GM12891 (cell line): Measurements from ENCODE around the gene UVSSA.

Experiments
- POLR2A ChIP-seq: IDR thresholded peaks from 2 replicates; pipeline ENCODE4 v1.6.1; 2011; ENCODE audit warnings: low read depth, low read length, control low read depth
- POLR2AphosphoS5 ChIP-seq: IDR thresholded peaks from 2 replicates; pipeline ENCODE4 v1.6.1; 2011; ENCODE audit warnings: low read depth, low read length, control low read depth
- TAF1 ChIP-seq: IDR thresholded peaks from 2 replicates; pipeline ENCODE4 v1.6.1; 2011; ENCODE audit warnings: low read depth, low read length, control low read depth

DNA sequence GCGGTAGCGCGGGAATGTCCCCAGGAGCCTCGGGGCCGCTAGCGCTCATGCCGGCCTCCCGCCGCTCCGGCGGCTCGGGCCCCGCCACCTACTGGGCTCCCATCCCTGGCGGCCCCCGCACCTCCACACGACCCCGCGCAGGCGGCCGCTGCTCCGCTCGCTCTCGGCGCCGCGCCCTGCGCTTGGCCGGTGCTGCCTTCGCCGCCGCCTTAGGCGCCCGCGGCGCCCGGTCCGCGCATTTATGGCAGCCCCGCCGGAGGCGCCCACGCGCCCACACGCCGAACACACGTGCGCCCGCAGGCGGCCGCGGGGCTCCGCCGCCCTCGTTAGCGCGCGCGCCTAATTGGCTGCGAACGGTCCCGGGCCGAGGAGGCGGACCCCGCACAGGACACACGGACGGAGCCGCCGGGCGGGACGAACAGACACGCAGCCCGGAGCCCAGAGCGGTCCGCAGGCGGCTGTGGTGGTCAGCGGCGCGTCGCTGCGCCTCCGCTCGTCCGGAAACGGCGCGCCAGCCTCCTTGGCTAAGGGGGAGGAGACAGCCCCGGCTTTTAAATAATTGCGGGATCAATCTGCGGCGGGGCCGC lies 59.5 kb downstream of the UVSSA start, which contains the start of gene NKX1-1:
- TF ChIP-seq POLR2AphosphoS5 (no peak), POLR2A (no peak), TAF1 (no peak)
